Retinal pigment epithelial cell (primary cell): ENCODE results near the gene CCDC85A.

ENCODE experiments used
- DNase-seq: peaks from one replicate; pipeline ENCODE4 v3.0.0-alpha.2; 2010; ENCODE audit warnings: low read depth
- H3K4me3 ChIP-seq: 2 replicates; pipeline ENCODE4 v1.5.1; 2011; ENCODE audit warnings: mild to moderate bottlenecking, low read length, control low read depth, moderate library complexity
- CTCF ChIP-seq: conservative IDR thresholded peaks from 2 replicates; pipeline ENCODE4 v1.5.1; 2011; ENCODE audit warnings: low read depth, low read length, control low read depth, inconsistent platforms

CCDC85A gene

DNA sequence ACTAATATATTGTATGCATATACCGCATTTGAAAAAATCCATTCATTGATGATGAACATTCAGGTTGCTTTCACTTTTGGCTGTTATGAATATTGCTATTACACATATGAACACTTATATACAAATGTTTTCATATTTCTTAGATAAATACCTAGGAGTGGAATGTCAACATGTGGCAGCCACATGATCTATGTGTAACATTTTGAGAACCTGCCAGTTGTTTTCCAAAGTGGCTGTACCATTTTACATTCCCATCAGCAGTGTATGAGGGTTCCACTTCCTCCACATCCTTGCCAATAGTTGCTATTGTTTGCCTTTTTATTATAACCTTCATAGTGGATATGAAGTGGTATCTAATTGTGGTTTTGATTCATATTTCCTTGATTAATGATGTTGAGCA, 40.5 kb downstream of the CCDC85A start:
- TF ChIP-seq CTCF: no peak
- DNase-seq: no peak
- H3K4me3 ChIP-seq: no peak overlapping the region

DNA sequence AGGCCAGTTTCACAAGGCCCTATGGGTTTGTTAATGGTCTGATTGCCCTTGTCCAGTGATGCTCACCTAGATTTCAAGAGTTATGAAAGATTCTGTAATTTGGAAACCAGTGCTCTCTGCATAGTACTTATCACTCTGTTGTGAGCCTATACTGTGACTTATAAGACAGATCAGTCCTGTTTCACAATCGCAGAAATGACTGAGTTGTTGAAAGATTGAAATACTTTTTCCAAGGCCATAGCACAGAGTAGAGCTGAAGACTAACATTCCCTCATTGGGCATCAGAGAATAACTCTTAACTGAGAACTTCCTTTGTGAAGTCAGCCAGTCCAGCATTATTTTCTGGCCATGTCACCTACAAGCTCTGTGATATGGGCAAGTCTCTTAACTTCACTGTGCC, 44.0 kb downstream of the CCDC85A start:
- DNase-seq: no peak
- H3K4me3 ChIP-seq: no peak overlapping the region
- TF ChIP-seq CTCF: no peak

DNA sequence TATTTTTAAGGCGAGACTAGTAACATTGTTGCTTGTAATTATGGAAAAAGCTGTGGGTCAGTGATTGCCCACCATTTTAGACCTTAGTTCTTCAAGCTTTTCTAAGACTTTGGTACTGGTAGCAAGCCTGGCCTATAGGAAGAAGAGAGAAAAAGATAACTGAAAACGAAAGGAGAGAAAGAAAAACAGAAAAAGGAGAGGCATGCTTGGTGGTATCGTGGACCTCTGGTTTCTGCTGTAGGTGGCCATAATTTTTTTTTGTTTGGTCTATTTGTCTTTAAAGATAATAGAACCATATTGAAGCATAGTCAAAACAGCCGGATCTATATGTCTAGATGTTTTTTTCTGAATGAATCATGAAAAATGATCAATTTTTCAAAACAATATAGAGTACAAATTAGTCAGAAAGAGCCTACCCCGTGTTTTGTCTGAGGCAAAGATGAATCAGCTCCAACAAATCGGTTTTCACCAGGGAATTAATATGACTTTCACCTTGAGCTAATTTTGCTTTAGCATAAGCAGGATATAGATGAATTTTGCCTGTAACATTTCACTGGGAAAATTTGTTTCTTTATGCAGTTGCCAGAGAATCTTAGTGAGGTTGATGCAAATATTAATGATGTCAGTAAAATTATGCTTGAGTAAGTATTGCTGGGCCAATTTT, 45.7 kb downstream of the CCDC85A start:
- TF ChIP-seq CTCF: no peak
- no peak for DNase-seq
- no peak overlapping the region for H3K4me3 ChIP-seq

DNA sequence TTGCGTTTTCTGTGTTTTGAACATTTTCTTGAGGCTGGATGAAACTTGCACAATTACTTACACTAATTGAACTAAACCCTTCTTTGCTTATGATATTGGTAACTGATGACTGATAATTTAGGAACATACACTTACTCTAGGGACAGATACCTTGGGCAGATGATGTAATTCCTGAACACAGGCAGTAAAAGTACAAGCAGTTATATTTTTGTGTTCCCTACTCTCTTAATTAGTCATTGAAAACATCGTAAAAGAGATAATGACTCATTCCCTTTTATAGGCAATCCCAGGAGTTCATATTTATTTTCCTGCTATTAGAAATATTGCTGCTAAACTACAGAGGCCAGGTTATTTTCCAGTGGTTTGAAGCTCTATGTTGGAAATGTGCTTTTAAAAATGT, 46.4 kb downstream of the CCDC85A start:
- H3K4me3 ChIP-seq: no peak overlapping the region
- no peak for DNase-seq
- TF ChIP-seq CTCF: no peak

DNA sequence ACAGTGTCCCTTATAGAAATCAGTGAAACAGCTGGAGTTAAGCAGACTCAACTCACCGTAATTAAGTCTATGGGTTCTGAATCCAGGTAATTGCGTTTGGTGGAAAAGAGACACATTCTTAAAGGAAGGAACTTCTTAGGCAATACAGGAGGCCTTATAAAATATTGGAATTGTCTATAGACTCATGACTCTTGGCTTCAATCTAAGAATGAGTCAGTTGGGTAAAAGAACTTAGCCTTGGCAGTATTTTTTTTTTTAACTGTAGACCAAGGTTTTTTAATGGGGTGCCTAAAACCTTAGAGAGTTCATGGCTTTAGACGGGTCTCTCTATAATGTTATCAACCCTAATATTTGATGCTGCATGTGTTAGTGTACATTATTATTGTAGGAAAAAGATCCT, 47.6 kb downstream of the CCDC85A start:
- TF ChIP-seq CTCF: no peak
- no peak for DNase-seq
- no peak overlapping the region for H3K4me3 ChIP-seq

GRCh38 chr2:56232912-56233311, 49.1 kb downstream of the CCDC85A start:
- no peak for DNase-seq
- H3K4me3 ChIP-seq: no peak overlapping the region
- no peak for TF ChIP-seq CTCF

- TF ChIP-seq CTCF: no peak
- no peak for DNase-seq
- H3K4me3 ChIP-seq: no peak overlapping the region
Measured at GRCh38 chr2:56234241-56234640, 50.5 kb downstream of the CCDC85A start.
